Measurements from ENCODE around the gene SLC25A3. TPM values are rescaled to one million over a fixed set of nuclear protein-coding genes. Genes with fewer than 3 reads are reported as not detected.
A peak's percentile ranks its signal among the peaks of the same experiment; 100 is the strongest.

The SLC25A3 gene
- polyA plus RNA-seq, 1 of the 3 experiments (the other 2 are of a cell fraction): 470 TPM

GRCh38 chr12:98644433-98644711 is 50.9 kb downstream of the SLC25A3 start:
- Histone ChIP-seq H4K20me1 (ENCODE audit: insufficient read depth) (peaks cover 20% of the 10 kb centered on the region; the same call in 1 of the 2 replicates), H3K4me3 (ENCODE audit: low read depth in 2 of 2, low read length in 1 of 2) (peak overlapping the region; percentile 79), H3K4me1 (ENCODE audit: control insufficient read depth in 1 of 2, insufficient read depth in 2 of 2, low read depth in 1 of 2, low read length in 1 of 2) (peaks cover 2 to 12% of the 10 kb centered on the region in 2 experiments; a peak in 3 of 4 replicates), H3K27ac (ENCODE audit: low read depth in 2 of 2, low read length in 1 of 2) (peak overlapping the region; percentile 86 to 97), H3K79me2 (ENCODE audit: insufficient read depth) (peaks cover 91% of the 10 kb centered on the region), H3K36me3 (replicated peaks in 1 of 2; ENCODE audit: control insufficient read depth in 1 of 2, insufficient read depth in 2 of 2, low read length in 1 of 2) (peaks cover 11 to 23% of the 10 kb centered on the region in 2 experiments), H3K9me3 (no peaks in the 10 kb centered on the region), H3K9me2 (no peaks in the 10 kb centered on the region), H3K9ac (peak overlapping the region; percentile 94), H3K27me3 (ENCODE audit: insufficient read depth) (no peaks in the 10 kb centered on the region), H2AFZ (ENCODE audit: low read depth) (peak overlapping the region; percentile 78), H3K4me2 (peak overlapping the region; percentile 85), H3F3A (replicated peaks; ENCODE audit: insufficient read depth) (peaks cover 14% of the 10 kb centered on the region)
- CTCF ChIA-PET: interaction anchor here (0.7 to 2.2 kb wide), 5 partner anchors 9 to 77 kb away, joined by 3 to 10 read pairs (median 4); partner anchors contain the start of gene SLC25A3
- TF ChIP-seq FOXM1 (IDR thresholded peaks at IDR 0.05; ENCODE audit: low read depth): no peak
- TF ChIP-seq REST (IDR thresholded peaks at IDR 0.05; ENCODE audit: low read depth, low read length): no peak
- TF ChIP-seq FOSL2 (IDR thresholded peaks at IDR 0.05; ENCODE audit: borderline replicate concordance, low read depth): no peak
- no peak for TF ChIP-seq RAD21 (IDR thresholded peaks at IDR 0.05; ENCODE audit: low read length)
- peak; percentile 35; the same call in 1 of the 2 replicates for TF ChIP-seq CTCF (IDR thresholded peaks at IDR 0.05)
- TF ChIP-seq MAX (IDR thresholded peaks at IDR 0.05; ENCODE audit: low read depth): peak; percentile 21; the same call in 1 of the 2 replicates
- no peak for TF ChIP-seq RXRA (IDR thresholded peaks at IDR 0.05; ENCODE audit: borderline replicate concordance, low read depth)
- no peak for TF ChIP-seq NFIC (IDR thresholded peaks at IDR 0.05; ENCODE audit: borderline replicate concordance)
- TF ChIP-seq TAF1 (IDR thresholded peaks at IDR 0.05; ENCODE audit: borderline replicate concordance, low read depth, low read length): 0 out of 2 replicates have a peak, but pooled peaks have one; percentile 2
- no peak for TF ChIP-seq RFX5 (IDR thresholded peaks at IDR 0.05; ENCODE audit: low read length)
- no peak for TF ChIP-seq SMC3 (IDR thresholded peaks at IDR 0.05; ENCODE audit: low read depth, low read length)
- TF ChIP-seq TEAD4 (IDR thresholded peaks at IDR 0.05; ENCODE audit: borderline replicate concordance, insufficient read depth): no peak
- TF ChIP-seq TCF12 (IDR thresholded peaks at IDR 0.05): no peak
- DNase-seq: no peak
- POLR2A ChIA-PET: interaction anchor here (0.8 kb wide), 1 partner anchor 51 kb away, joined by 4 read pairs; the partner anchor contains the start of gene SLC25A3
- 0% methylated on average over 2 of the region's 20 CpGs for WGBS (ENCODE audit: low lambda C conversion rate)

All from SK-N-SH (cell line).